Measurements from ENCODE around the gene FAM3C. TPM values are rescaled to one million over a fixed set of nuclear protein-coding genes. Genes with fewer than 3 reads are reported as not detected.

FAM3C gene
- total and polyA plus RNA-seq, 2 experiments from 2014 or later, result 33.9 to 60.3 TPM

DNA sequence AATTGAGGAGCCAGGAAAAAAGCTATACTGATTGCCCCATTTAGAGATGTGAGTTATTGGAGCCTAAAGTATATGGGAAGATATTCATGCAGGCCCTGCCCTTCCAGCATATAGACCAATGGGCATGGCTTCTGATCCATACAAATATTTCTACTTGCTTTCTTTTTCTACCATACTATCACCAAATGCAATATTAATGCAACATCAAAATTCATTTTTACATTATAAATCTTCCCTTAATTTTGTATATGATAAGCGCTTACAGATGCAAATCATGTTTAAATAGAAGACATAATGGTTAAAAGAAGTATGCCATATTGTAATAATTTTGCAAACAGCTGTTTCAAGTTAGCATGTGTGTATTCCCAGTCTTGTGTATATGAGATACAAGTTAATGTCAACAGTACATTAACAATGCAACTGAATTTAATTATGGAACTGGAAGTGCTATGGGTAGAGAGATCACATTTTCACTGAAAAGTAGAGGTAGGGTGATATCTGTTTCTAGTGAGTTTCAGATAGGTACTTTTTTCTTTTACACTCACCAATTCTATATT is 91.9 kb downstream of the FAM3C start:
- ATAC-seq (no peak), DNase-seq (ENCODE audit: low spot score) (no peak)
- no peaks in the 10 kb centered on the region for H3K27me3 Mint-ChIP-seq (ENCODE audit: insufficient read depth, low read depth, poor library complexity)
- peaks cover 4% of the 10 kb centered on the region; the same call in 1 of the 2 replicates for H3K4me1 ChIP-seq (ENCODE audit: insufficient read depth)
- no peaks in the 10 kb centered on the region for H3K79me2 ChIP-seq (replicated peaks; ENCODE audit: insufficient read depth)
- no peaks in the 10 kb centered on the region for H3F3A ChIP-seq (replicated peaks; ENCODE audit: low read depth)
- no peaks in the 10 kb centered on the region for H3K9me3 Mint-ChIP-seq
- no peaks in the 10 kb centered on the region for H3K36me3 ChIP-seq (ENCODE audit: insufficient read depth)
- no peak overlapping the region for H3K27ac Mint-ChIP-seq
- TF ChIP-seq ZNF331 (CRISPR knock-in tag; IDR thresholded peaks at IDR 0.05; ENCODE audit: low read depth) (no peak), CREB1 (CRISPR knock-in tag; IDR thresholded peaks at IDR 0.05; ENCODE audit: low read depth) (no peak), EZH2 (IDR thresholded peaks at IDR 0.05; ENCODE audit: low read depth, unreplicated experiment) (no peak), POLR2AphosphoS5 (IDR thresholded peaks at IDR 0.05; ENCODE audit: low read depth) (no peak), STAT1 (IDR thresholded peaks at IDR 0.05; ENCODE audit: unreplicated experiment) (no peak)
- TF ChIP-seq, protein P1, sequence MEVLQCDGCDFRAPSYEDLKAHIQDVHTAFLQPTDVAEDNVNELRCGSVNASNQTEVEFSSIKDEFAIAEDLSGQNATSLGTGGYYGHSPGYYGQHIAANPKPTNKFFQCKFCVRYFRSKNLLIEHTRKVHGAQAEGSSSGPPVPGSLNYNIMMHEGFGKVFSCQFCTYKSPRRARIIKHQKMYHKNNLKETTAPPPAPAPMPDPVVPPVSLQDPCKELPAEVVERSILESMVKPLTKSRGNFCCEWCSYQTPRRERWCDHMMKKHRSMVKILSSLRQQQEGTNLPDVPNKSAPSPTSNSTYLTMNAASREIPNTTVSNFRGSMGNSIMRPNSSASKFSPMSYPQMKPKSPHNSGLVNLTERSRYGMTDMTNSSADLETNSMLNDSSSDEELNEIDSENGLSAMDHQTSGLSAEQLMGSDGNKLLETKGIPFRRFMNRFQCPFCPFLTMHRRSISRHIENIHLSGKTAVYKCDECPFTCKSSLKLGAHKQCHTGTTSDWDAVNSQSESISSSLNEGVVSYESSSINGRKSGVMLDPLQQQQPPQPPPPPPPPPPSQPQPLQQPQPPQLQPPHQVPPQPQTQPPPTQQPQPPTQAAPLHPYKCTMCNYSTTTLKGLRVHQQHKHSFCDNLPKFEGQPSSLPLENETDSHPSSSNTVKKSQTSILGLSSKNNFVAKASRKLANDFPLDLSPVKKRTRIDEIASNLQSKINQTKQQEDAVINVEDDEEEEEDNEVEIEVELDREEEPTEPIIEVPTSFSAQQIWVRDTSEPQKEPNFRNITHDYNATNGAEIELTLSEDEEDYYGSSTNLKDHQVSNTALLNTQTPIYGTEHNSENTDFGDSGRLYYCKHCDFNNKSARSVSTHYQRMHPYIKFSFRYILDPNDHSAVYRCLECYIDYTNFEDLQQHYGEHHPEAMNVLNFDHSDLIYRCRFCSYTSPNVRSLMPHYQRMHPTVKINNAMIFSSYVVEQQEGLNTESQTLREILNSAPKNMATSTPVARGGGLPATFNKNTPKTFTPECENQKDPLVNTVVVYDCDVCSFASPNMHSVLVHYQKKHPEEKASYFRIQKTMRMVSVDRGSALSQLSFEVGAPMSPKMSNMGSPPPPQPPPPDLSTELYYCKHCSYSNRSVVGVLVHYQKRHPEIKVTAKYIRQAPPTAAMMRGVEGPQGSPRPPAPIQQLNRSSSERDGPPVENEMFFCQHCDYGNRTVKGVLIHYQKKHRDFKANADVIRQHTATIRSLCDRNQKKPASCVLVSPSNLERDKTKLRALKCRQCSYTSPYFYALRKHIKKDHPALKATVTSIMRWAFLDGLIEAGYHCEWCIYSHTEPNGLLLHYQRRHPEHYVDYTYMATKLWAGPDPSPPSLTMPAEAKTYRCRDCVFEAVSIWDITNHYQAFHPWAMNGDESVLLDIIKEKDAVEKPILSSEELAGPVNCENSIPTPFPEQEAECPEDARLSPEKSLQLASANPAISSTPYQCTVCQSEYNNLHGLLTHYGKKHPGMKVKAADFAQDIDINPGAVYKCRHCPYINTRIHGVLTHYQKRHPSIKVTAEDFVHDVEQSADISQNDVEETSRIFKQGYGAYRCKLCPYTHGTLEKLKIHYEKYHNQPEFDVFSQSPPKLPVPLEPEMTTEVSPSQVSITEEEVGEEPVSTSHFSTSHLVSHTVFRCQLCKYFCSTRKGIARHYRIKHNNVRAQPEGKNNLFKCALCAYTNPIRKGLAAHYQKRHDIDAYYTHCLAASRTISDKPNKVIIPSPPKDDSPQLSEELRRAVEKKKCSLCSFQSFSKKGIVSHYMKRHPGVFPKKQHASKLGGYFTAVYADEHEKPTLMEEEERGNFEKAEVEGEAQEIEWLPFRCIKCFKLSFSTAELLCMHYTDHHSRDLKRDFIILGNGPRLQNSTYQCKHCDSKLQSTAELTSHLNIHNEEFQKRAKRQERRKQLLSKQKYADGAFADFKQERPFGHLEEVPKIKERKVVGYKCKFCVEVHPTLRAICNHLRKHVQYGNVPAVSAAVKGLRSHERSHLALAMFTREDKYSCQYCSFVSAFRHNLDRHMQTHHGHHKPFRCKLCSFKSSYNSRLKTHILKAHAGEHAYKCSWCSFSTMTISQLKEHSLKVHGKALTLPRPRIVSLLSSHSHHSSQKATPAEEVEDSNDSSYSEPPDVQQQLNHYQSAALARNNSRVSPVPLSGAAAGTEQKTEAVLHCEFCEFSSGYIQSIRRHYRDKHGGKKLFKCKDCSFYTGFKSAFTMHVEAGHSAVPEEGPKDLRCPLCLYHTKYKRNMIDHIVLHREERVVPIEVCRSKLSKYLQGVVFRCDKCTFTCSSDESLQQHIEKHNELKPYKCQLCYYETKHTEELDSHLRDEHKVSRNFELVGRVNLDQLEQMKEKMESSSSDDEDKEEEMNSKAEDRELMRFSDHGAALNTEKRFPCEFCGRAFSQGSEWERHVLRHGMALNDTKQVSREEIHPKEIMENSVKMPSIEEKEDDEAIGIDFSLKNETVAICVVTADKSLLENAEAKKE (CRISPR knock-in tag; IDR thresholded peaks at IDR 0.05), result no peak
- TF ChIP-seq, protein P2, sequence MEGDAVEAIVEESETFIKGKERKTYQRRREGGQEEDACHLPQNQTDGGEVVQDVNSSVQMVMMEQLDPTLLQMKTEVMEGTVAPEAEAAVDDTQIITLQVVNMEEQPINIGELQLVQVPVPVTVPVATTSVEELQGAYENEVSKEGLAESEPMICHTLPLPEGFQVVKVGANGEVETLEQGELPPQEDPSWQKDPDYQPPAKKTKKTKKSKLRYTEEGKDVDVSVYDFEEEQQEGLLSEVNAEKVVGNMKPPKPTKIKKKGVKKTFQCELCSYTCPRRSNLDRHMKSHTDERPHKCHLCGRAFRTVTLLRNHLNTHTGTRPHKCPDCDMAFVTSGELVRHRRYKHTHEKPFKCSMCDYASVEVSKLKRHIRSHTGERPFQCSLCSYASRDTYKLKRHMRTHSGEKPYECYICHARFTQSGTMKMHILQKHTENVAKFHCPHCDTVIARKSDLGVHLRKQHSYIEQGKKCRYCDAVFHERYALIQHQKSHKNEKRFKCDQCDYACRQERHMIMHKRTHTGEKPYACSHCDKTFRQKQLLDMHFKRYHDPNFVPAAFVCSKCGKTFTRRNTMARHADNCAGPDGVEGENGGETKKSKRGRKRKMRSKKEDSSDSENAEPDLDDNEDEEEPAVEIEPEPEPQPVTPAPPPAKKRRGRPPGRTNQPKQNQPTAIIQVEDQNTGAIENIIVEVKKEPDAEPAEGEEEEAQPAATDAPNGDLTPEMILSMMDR (conservative IDR thresholded peaks at IDR 0.05; ENCODE audit: low read depth in 2 of 2), result no peak
- TF ChIP-seq, protein P3, sequence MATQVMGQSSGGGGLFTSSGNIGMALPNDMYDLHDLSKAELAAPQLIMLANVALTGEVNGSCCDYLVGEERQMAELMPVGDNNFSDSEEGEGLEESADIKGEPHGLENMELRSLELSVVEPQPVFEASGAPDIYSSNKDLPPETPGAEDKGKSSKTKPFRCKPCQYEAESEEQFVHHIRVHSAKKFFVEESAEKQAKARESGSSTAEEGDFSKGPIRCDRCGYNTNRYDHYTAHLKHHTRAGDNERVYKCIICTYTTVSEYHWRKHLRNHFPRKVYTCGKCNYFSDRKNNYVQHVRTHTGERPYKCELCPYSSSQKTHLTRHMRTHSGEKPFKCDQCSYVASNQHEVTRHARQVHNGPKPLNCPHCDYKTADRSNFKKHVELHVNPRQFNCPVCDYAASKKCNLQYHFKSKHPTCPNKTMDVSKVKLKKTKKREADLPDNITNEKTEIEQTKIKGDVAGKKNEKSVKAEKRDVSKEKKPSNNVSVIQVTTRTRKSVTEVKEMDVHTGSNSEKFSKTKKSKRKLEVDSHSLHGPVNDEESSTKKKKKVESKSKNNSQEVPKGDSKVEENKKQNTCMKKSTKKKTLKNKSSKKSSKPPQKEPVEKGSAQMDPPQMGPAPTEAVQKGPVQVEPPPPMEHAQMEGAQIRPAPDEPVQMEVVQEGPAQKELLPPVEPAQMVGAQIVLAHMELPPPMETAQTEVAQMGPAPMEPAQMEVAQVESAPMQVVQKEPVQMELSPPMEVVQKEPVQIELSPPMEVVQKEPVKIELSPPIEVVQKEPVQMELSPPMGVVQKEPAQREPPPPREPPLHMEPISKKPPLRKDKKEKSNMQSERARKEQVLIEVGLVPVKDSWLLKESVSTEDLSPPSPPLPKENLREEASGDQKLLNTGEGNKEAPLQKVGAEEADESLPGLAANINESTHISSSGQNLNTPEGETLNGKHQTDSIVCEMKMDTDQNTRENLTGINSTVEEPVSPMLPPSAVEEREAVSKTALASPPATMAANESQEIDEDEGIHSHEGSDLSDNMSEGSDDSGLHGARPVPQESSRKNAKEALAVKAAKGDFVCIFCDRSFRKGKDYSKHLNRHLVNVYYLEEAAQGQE (IDR thresholded peaks at IDR 0.05; ENCODE audit: unreplicated experiment), result no peak
- TF ChIP-seq, protein P4, sequence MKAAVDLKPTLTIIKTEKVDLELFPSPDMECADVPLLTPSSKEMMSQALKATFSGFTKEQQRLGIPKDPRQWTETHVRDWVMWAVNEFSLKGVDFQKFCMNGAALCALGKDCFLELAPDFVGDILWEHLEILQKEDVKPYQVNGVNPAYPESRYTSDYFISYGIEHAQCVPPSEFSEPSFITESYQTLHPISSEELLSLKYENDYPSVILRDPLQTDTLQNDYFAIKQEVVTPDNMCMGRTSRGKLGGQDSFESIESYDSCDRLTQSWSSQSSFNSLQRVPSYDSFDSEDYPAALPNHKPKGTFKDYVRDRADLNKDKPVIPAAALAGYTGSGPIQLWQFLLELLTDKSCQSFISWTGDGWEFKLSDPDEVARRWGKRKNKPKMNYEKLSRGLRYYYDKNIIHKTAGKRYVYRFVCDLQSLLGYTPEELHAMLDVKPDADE (IDR thresholded peaks at IDR 0.05), result no peak
- H4K20me1 ChIP-seq (replicated peaks; ENCODE audit: insufficient read depth), result no peaks in the 10 kb centered on the region
- H3K36me3 Mint-ChIP-seq (ENCODE audit: low read depth), result no peaks in the 10 kb centered on the region
- H3K4me1 Mint-ChIP-seq, result peaks cover 16% of the 10 kb centered on the region; the same call in 2 of the 3 replicates
- H3K4me3 ChIP-seq, result no peak overlapping the region
- 0 out of 2 replicates have a peak, but pooled peaks cover 4% of the 10 kb centered on the region for H3K9me2 ChIP-seq (ENCODE audit: insufficient read depth)
- H3K4me3 Mint-ChIP-seq, result no peak overlapping the region
- H3K4me2 ChIP-seq, result no peak overlapping the region
- no peaks in the 10 kb centered on the region for H3K27me3 ChIP-seq (ENCODE audit: insufficient read depth)
- no peak overlapping the region for H3K27ac ChIP-seq (ENCODE audit: low read depth)
- no peak overlapping the region for H2AFZ ChIP-seq

Measured in GM23338 (cell line).